Progenitor cell of endocrine pancreas (in vitro differentiated cells): Measurements from ENCODE around the gene POLR1B. TPM values are rescaled to one million over a fixed set of nuclear protein-coding genes. Genes with fewer than 3 reads are reported as not detected.
"Not testable (repeated sequence)": the region's sequence is repeated elsewhere in the genome, so short reads cannot be mapped to it uniquely, and the experiment has no call there.

ENCODE experiments used
- DNase-seq: peaks from one replicate; pipeline ENCODE4 v3.0.0; 2021; ENCODE audit warnings: low spot score; ENCODE audit not compliant: unreplicated experiment
- H3K27ac Mint-ChIP-seq: 2 replicates; pipeline ENCODE4 v1.8.0; 2021; ENCODE audit warnings: mild to moderate bottlenecking, moderate library complexity, mixed read lengths
- H3K27me3 Mint-ChIP-seq: 2 replicates; pipeline ENCODE4 v1.8.0; 2021; ENCODE audit warnings: mixed read lengths
- H3K36me3 Mint-ChIP-seq: 2 replicates; pipeline ENCODE4 v1.8.0; 2022; ENCODE audit warnings: mixed read lengths; ENCODE audit not compliant: insufficient read depth
- H3K4me1 Mint-ChIP-seq: 2 replicates; pipeline ENCODE4 v1.8.0; 2021; ENCODE audit warnings: low read depth, mixed read lengths
- H3K4me3 Mint-ChIP-seq: 2 replicates; pipeline ENCODE4 v1.8.0; 2021; ENCODE audit warnings: low read depth, mild to moderate bottlenecking, moderate library complexity, mixed read lengths
- H3K9me3 Mint-ChIP-seq: 2 replicates; pipeline ENCODE4 v1.8.0; 2021; ENCODE audit warnings: low read depth, mixed read lengths
- CTCF ChIP-seq: fragments of 200-600 bp; sonication (generic); IDR thresholded peaks from one replicate; pipeline ENCODE4 v1.5.0; 2021; ENCODE audit warnings: antibody characterized with exemption, mild to moderate bottlenecking; ENCODE audit not compliant: unreplicated experiment
- total RNA-seq: library from RNA; stranded (reverse); gene quantifications from 2 replicates; pipeline ENCODE4 v1.2.1, GENCODE V29; 2021

Gene POLR1B
- total RNA-seq, 1 donor from 2014 or later: 35.9 TPM

DNA sequence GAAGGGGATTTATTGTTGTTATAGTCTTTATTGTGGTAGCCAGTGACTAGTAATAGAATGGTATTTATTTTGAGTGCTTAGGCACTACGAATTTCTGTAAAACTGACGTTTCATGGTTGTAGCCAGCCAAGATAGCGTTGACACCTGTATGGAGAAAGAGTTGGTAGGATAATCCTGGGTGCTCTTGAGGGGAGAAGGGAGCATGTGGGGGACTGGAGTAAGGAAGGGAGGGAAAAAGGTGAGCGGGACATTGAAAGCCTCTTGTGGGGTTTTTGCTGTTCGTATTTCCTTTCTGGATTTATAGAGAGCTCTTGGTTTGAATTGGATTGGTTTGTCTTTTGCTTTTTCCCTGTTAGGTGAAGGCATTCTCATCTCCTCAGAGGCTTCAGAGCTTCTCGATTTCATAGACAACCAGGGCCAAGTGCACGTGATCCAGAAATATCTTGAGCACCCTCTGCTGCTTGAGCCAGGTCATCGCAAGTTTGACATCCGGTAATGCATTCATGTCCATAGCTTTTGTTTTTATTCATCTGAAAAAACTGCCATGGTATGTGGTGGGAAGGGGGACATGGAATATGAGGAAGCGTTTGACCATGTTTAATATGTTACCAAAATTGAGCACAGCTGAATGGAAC, 41.3 kb upstream of the POLR1B start:
- not testable (repeated sequence) for H3K4me1 Mint-ChIP-seq, H3K27me3 Mint-ChIP-seq, DNase-seq, H3K27ac Mint-ChIP-seq, H3K4me3 Mint-ChIP-seq, H3K9me3 Mint-ChIP-seq
- H3K36me3 Mint-ChIP-seq: peaks cover 15% of the 10 kb centered on the region
- TF ChIP-seq CTCF: peak; percentile 27

DNA sequence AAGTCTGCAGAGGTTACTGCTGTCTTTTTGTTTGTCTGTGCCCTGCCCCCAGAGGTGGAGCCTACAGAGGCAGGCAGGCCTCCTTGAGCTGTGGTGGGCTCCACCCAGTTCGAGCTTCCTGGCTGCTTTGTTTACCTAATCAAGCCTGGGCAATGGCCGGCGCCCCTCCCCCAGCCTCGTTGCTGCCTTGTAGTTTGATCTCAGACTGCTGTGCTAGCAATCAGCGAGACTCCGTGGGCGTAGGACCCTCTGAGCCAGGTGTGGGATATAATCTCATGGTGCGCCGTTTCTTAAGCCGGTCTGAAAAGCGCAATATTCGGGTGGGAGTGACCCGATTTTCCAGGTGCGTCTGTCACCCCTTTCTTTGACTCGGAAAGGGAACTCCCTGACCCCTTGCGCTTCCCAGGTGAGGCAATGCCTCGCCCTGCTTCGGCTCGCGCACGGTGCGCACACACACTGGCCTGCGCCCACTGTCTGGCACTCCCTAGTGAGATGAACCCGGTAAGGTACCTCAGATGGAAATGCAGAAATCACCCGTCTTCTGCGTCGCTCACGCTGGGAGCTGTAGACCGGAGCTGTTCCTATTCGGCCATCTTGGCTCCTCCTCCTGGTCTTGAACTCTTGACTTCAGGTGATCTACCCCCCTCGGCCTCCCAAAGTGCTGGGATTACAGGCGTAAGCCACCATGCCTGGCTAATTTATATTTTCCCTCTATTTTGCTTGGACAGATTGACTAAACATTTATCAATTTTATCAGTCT, 32.8 kb upstream of the POLR1B start:
- H3K27ac Mint-ChIP-seq, DNase-seq, H3K36me3 Mint-ChIP-seq, H3K4me3 Mint-ChIP-seq, H3K27me3 Mint-ChIP-seq, H3K4me1 Mint-ChIP-seq, H3K9me3 Mint-ChIP-seq: not testable (repeated sequence)

DNA sequence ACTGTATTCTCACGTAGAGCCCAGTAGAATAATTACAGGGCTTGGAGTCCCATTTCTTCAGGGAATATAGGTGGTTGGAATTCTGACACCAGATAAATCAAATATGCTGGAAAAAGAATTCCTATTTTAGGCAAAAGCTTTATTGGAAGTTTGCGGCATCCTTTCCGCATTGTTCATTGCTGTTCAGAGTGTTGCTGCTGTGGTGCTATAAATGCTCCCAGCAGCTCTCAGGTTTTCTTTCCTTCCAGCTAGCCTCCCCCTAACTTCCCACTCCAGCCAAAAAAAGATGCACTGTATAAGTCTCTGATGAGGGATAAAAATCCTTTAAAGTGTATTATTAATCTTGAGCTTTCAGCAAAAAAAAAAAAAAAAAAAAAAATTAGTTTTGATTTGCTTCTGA, 25.5 kb upstream of the POLR1B start:
- H3K9me3 Mint-ChIP-seq: peaks cover 11% of the 10 kb centered on the region
- H3K4me3 Mint-ChIP-seq: no peak overlapping the region
- H3K27me3 Mint-ChIP-seq: no peaks in the 10 kb centered on the region
- H3K27ac Mint-ChIP-seq: no peak overlapping the region
- DNase-seq: no peak
- TF ChIP-seq CTCF: no peak
- peaks cover 23% of the 10 kb centered on the region for H3K36me3 Mint-ChIP-seq
- no peaks in the 10 kb centered on the region for H3K4me1 Mint-ChIP-seq

DNA sequence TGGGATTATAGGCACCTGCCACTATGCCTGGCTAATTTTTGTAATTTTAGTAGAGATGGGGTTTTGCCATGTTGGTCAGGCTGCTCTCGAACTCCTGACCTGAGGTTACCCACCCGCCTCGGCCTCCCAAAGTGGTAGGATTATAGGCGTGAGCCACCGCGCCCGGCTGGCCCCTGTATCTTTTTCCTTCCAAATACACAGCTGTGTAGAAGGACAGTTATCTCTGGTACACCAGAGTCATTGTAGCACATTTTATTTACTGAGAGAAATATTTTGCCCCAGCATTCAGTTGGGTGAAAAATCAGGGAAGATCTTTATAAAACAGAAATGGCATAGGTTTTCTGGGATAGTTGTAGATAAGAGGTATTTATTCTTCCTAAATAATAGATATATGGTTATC, 23.5 kb upstream of the POLR1B start:
- no peak for DNase-seq
- no peak overlapping the region for H3K27ac Mint-ChIP-seq
- no peaks in the 10 kb centered on the region for H3K27me3 Mint-ChIP-seq
- H3K36me3 Mint-ChIP-seq: peaks cover 39% of the 10 kb centered on the region
- TF ChIP-seq CTCF: no peak
- H3K4me1 Mint-ChIP-seq: no peaks in the 10 kb centered on the region
- peaks cover 11% of the 10 kb centered on the region for H3K9me3 Mint-ChIP-seq
- no peak overlapping the region for H3K4me3 Mint-ChIP-seq

DNA sequence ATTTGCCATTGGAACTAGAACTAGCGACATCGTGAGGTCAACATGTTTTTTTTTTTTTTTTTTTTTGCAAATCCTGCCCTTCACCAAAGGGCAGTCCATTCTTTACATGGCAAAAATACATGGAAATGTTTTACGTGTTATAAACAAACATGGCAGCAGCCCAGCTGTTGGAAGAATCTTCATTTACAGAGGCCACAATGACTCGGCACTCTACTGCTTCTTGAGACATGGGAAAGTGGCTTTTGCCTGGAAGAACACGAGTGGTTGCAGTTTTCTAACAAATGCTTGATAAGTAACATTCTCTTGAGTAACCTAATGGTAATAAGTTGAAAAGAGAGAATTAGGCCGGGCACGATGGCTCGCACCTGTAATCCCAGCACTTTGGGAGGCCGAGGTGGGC, 22.8 kb upstream of the POLR1B start:
- Mint-ChIP-seq H3K4me1 (no peaks in the 10 kb centered on the region), H3K27ac (no peak overlapping the region), H3K9me3 (peaks cover 9% of the 10 kb centered on the region), H3K36me3 (peaks cover 40% of the 10 kb centered on the region), H3K4me3 (no peak overlapping the region), H3K27me3 (no peaks in the 10 kb centered on the region)
- DNase-seq: no peak
- no peak for TF ChIP-seq CTCF
